Left lung (tissue), 10 donors: ENCODE results near the gene NPAT. TPM values are rescaled to one million over a fixed set of nuclear protein-coding genes. Genes with fewer than 3 reads are reported as not detected.
"Not testable (repeated sequence)": the region's sequence is repeated elsewhere in the genome, so short reads cannot be mapped to it uniquely, and the experiment has no call there.

Experiments
- ATAC-seq: fragments of 200-7000 bp; cut with Tn5 transposase; one replicate; pipeline ENCODE4 v1.9.1; 2020; ENCODE audit warnings: moderate library complexity
- DNase-seq, 4 donors: peaks; one replicate each; pipeline ENCODE4 v3.0.0-alpha.2; 2013 to 2020
- H3K27ac ChIP-seq, 2 donors: fragments of 200-600 bp; sonication (generic) in 1 of 2; one replicate each; pipeline versions ENCODE4 v1.5.0 to v1.8.0; 2020 to 2021
- H3K27me3 ChIP-seq, 2 donors: fragments of 200-600 bp; sonication (generic) in 1 of 2; one replicate each; pipeline versions ENCODE4 v1.5.0 to v1.8.0; 2020 to 2021
- H3K36me3 ChIP-seq, 2 donors: fragments of 200-600 bp; sonication (generic) in 1 of 2; one replicate each; pipeline versions ENCODE4 v1.5.0 to v1.8.0; 2020 to 2021
- H3K4me1 ChIP-seq, 2 donors: fragments of 200-600 bp; one replicate each; pipeline ENCODE4 v1.8.0; 2021
- H3K4me3 ChIP-seq, 2 donors: fragments of 200-600 bp; sonication (generic) in 1 of 2; one replicate each; pipeline versions ENCODE4 v1.5.0 to v1.8.0; 2020 to 2021; ENCODE audit warnings: mild to moderate bottlenecking in 1 of 2
- H3K9me3 ChIP-seq, 2 donors: fragments of 200-600 bp; sonication (generic) in 1 of 2; one replicate each; pipeline versions ENCODE4 v1.5.0 to v1.8.0; 2020 to 2021
- CTCF ChIP-seq, 2 donors: fragments of 200-600 bp; sonication (generic) in 1 of 2; IDR thresholded peaks; one replicate each; pipeline versions ENCODE4 v1.5.0 to v1.8.0; 2021; ENCODE audit warnings: antibody characterized with exemption in 2 of 2
- intact Hi-C, 2 donors: fragments of 100-400 bp; cut with DNase I; formaldehyde crosslinking; loops; one replicate each; pipeline versions ENCODE4 v1.11.2 to v1.14.2; 2022
- polyA plus RNA-seq, 6 donors: library from polyadenylated mRNA; unstranded; fragments of 120-200 nt; gene quantifications; one replicate each; pipeline ENCODE4 v1.2.1, GENCODE V29; 2013; ENCODE audit not compliant: insufficient read length in 6 of 6
- total RNA-seq, 2 donors: library from RNA; stranded (reverse); fragmentation: NEBNext Ultra II Directional; extraction: Animal tissue kit (Norgen Biotek cat#: 25700); gene quantifications; one replicate each; pipeline ENCODE4 v1.2.1, GENCODE V29; 2021
- donor health status: DM: no; HTN: yes; CAD: no.
- donor health status: DM: no; HTN: no; CAD: no.

Gene NPAT
- total and polyA plus RNA-seq, 8 donors, result 13.6 to 22.5 (median 19.2) TPM

GRCh38 chr11:108144615-108145014 lies 77.8 kb downstream of the NPAT start:
- Histone ChIP-seq H3K27me3 (no peaks in the 10 kb centered on the region), H3K4me3 (no peak overlapping the region), H3K27ac (no peak overlapping the region), H3K36me3 (peaks cover 0 to 100% of the 10 kb centered on the region in 2 donors), H3K4me1 (no peaks in the 10 kb centered on the region), H3K9me3 (no peaks in the 10 kb centered on the region)
- intact Hi-C loops, result no loop called here
- no peak for DNase-seq
- TF ChIP-seq CTCF (IDR thresholded peaks at IDR 0.05), result no peak
- no peak for ATAC-seq

- intact Hi-C loops, result no loop called here
- Histone ChIP-seq H3K4me3 (no peak overlapping the region), H3K27me3 (no peaks in the 10 kb centered on the region), H3K36me3 (peaks cover 0 to 98% of the 10 kb centered on the region in 2 donors), H3K27ac (no peak overlapping the region), H3K4me1 (no peaks in the 10 kb centered on the region), H3K9me3 (no peaks in the 10 kb centered on the region)
- ATAC-seq, result no peak
- no peak for DNase-seq
- no peak for TF ChIP-seq CTCF (IDR thresholded peaks at IDR 0.05)
Observed at GRCh38 chr11:108142304-108142703, 80.1 kb downstream of the NPAT start.

GRCh38 chr11:108137212-108137611 lies 85.2 kb downstream of the NPAT start:
- H3K27me3 ChIP-seq, result no peaks in the 10 kb centered on the region
- no peak for TF ChIP-seq CTCF (IDR thresholded peaks at IDR 0.05)
- peaks cover 0 to 86% of the 10 kb centered on the region in 2 donors for H3K36me3 ChIP-seq
- ATAC-seq (no peak), DNase-seq (no peak)
- H3K4me3 ChIP-seq, result no peak overlapping the region
- no peaks in the 10 kb centered on the region for H3K9me3 ChIP-seq
- H3K4me1 ChIP-seq, result no peaks in the 10 kb centered on the region
- no peak overlapping the region for H3K27ac ChIP-seq
- intact Hi-C loops, result no loop called here

GRCh38 chr11:108135845-108136544 lies 86.4 kb downstream of the NPAT start:
- H3K27me3 ChIP-seq, result no peaks in the 10 kb centered on the region
- peaks cover 0 to 76% of the 10 kb centered on the region in 2 donors for H3K36me3 ChIP-seq
- DNase-seq (no peak), ATAC-seq (no peak)
- no peaks in the 10 kb centered on the region for H3K9me3 ChIP-seq
- intact Hi-C loops, result no loop called here
- no peak overlapping the region for H3K27ac ChIP-seq
- peaks cover 0 to 8% of the 10 kb centered on the region in 2 donors for H3K4me1 ChIP-seq
- TF ChIP-seq CTCF (IDR thresholded peaks at IDR 0.05), result no peak
- H3K4me3 ChIP-seq, result no peak overlapping the region

GRCh38 chr11:108132993-108133538 lies 89.4 kb downstream of the NPAT start:
- ATAC-seq, result peak; percentile 69
- intact Hi-C loops, result not testable (repeated sequence)

More at GRCh38 chr11:108132993-108133538, 89.4 kb downstream of the NPAT start:
- H3K27ac ChIP-seq, H3K4me1 ChIP-seq, DNase-seq, H3K9me3 ChIP-seq, H3K4me3 ChIP-seq, H3K27me3 ChIP-seq: not testable (repeated sequence)
- H3K36me3 ChIP-seq, result peaks cover 0 to 52% of the 10 kb centered on the region in 2 donors
